Epithelial cell of esophagus (primary cell): Measurements from ENCODE around the gene MYB.

Experiments used
- DNase-seq: peaks from one replicate; pipeline ENCODE4 v3.0.0; 2010; ENCODE audit warnings: low read depth
- H3K4me3 ChIP-seq: 2 replicates; pipeline ENCODE4 v1.5.1; 2011; ENCODE audit warnings: mild to moderate bottlenecking, low read length, control low read depth
- TF ChIP-seq, protein P1 (sequence below): IDR thresholded peaks from 2 replicates; pipeline ENCODE4 v1.5.1; 2011; ENCODE audit warnings: low read depth, mild to moderate bottlenecking, low read length, control low read depth, inconsistent platforms; ENCODE audit not compliant: insufficient read depth; ENCODE audit errors: missing control alignments

Gene MYB

DNA sequence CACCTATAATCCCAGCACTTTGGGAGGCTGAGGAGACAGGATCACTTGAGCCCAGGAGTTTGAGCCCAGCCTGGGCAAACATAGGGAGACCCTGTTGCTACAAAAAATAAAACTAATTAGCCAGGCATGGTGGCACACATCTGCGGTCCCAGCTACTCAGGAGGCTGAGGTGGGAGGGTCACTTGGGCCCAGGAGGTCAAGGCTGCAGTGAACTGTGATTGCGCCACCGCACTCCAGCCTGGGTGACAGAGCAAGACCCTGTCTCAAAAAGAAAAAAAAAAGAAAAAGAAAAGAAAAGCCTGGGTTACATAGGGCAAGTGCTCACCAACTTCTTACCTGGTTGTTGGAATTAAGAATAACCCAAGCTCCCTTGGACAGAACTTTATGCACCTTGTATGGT lies 14.6 kb upstream of the MYB start:
- TF ChIP-seq, protein P1, sequence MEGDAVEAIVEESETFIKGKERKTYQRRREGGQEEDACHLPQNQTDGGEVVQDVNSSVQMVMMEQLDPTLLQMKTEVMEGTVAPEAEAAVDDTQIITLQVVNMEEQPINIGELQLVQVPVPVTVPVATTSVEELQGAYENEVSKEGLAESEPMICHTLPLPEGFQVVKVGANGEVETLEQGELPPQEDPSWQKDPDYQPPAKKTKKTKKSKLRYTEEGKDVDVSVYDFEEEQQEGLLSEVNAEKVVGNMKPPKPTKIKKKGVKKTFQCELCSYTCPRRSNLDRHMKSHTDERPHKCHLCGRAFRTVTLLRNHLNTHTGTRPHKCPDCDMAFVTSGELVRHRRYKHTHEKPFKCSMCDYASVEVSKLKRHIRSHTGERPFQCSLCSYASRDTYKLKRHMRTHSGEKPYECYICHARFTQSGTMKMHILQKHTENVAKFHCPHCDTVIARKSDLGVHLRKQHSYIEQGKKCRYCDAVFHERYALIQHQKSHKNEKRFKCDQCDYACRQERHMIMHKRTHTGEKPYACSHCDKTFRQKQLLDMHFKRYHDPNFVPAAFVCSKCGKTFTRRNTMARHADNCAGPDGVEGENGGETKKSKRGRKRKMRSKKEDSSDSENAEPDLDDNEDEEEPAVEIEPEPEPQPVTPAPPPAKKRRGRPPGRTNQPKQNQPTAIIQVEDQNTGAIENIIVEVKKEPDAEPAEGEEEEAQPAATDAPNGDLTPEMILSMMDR, result no peak
- DNase-seq, result no peak
- no peak overlapping the region for H3K4me3 ChIP-seq

DNA sequence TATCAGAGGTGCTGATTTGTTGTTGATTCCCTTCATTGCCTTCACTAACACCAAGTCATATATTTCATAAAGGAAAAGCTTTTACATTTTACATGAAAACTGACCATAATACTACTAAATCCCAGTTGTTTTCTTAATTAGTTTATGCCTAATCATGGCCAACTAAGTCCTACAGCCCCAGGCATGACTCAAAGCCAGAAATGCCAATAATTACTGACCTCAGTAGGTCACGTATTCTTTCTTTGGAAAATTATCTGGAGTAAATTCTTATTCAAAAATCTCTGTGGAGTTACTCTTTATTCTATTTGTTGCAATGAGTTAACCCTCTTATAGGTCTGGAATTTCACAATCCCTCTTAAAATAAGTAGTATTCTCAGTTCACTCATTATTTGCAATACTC lies 13.5 kb upstream of the MYB start:
- no peak overlapping the region for H3K4me3 ChIP-seq
- DNase-seq, result no peak
- TF ChIP-seq, protein P1, result no peak

DNA sequence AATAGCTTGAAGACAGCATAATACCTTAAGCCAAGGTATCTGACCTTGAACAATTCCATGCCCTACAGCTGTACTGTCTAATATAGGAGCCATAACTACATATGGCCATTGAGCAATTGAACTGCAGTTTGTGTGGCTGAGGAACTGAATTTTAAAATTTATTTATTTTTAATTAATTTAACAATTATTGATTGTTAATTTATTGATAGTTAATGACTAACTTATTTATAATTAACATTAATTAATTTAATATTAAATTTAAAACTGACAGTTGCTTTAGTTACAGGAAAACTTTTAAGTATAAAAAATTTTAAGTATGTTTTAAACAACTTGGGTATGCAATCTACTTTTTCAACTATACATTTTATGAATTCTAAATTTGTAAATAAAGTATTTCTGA lies 12.3 kb upstream of the MYB start:
- DNase-seq, result no peak
- TF ChIP-seq, protein P1, result no peak
- H3K4me3 ChIP-seq, result no peak overlapping the region

DNA sequence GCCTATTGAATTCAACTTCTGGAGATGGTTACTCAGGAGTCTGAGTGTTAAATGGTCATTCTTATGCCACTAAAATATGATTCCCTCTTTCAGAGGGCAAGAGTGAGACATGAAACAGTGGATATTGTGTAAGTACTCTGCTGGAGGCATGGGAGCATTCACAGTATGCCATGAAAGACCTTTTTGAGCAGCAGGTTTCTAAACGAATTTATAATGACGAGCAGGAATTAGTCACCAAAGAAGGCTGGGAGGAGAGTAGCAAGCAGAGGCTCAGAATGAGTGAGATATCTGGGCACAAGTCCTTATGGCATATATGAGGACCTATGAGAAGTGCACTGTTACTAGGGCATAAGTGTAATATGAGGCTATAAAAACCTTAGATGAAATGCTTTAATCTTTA lies 10.9 kb upstream of the MYB start:
- peak; percentile 60 for DNase-seq
- no peak overlapping the region for H3K4me3 ChIP-seq
- TF ChIP-seq, protein P1, result no peak

- TF ChIP-seq, protein P1, result no peak
- H3K4me3 ChIP-seq, result no peak overlapping the region
- DNase-seq, result peak; percentile 83
Measured at GRCh38 chr6:135170849-135171248, 10.3 kb upstream of the MYB start.

DNA sequence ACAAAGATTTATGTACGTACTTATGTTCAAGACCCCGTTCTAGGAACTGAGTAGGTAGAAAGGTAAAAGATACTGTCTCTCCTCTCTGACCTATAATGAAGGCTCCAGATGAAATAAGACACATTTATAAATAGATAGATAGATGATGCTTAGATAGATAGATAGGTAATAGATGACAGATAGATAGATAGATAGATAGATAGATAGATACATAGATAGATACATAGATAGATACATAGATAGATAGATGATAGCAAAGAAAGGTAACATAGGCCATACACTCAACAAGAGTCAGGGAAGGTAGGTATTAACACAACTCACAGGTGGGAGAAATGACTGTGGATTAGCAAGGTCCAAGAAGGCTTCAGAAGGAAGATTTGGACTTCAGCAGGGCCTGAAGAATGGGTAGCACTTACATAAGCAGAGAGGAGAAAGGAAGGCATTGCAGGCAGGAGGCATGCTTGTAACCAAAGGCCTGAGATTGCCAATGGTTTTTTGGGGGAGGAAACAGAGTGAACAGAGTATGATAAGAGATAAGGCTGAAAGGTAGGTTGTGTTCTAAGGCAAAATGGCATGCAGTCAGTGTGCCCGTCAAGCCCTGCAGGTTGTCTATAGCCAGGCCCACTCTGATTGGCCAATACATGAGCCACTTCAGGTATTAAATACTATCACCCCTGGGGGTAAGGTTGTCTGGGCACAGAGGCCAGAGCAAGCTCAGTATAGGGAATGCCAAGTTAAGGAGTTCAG lies 7.7 kb upstream of the MYB start:
- no peak for DNase-seq
- TF ChIP-seq, protein P1, result no peak
- H3K4me3 ChIP-seq, result no peak overlapping the region

GRCh38 chr6:135173989-135174484 lies 7.1 kb upstream of the MYB start:
- H3K4me3 ChIP-seq, result no peak overlapping the region
- no peak for DNase-seq

More at GRCh38 chr6:135173989-135174484, 7.1 kb upstream of the MYB start:
- TF ChIP-seq, protein P1, result no peak
